ENCODE measurements around the gene C9orf43.

DNA sequence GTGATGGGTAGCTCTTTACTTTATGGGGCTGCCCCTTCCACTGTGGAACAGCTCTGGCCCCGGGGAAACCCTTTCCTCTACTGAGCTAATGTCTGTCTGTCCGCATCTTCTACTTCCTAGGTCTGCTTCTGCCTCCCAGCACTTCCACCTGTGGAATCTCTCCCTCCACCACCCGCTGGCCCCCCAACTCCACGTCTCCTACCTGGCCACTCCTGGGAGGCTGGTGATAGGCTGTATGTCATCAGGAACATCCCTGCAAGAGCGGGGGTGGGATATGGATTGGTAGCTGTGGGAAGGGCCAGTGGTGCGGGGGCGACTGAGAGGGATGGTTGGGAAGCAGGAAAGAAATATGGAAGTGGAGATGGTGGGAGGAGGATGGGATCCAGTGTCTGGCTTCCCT lies 18.6 kb upstream of the C9orf43 start:
- TF ChIP-seq, protein P1, sequence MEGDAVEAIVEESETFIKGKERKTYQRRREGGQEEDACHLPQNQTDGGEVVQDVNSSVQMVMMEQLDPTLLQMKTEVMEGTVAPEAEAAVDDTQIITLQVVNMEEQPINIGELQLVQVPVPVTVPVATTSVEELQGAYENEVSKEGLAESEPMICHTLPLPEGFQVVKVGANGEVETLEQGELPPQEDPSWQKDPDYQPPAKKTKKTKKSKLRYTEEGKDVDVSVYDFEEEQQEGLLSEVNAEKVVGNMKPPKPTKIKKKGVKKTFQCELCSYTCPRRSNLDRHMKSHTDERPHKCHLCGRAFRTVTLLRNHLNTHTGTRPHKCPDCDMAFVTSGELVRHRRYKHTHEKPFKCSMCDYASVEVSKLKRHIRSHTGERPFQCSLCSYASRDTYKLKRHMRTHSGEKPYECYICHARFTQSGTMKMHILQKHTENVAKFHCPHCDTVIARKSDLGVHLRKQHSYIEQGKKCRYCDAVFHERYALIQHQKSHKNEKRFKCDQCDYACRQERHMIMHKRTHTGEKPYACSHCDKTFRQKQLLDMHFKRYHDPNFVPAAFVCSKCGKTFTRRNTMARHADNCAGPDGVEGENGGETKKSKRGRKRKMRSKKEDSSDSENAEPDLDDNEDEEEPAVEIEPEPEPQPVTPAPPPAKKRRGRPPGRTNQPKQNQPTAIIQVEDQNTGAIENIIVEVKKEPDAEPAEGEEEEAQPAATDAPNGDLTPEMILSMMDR (conservative IDR thresholded peaks at IDR 0.05; ENCODE audit: low read length), result no peak
- TF ChIP-seq EZH2phosphoT487 (IDR thresholded peaks at IDR 0.05; ENCODE audit: borderline replicate concordance), result no peak
